GM18526 (cell line): Measurements from ENCODE around the gene CARD11.
A peak's percentile ranks its signal among the peaks of the same experiment; 100 is the strongest.

Experiments
- POLR2A ChIP-seq: IDR thresholded peaks from 3 replicates; pipeline ENCODE4 v1.6.1; 2011; ENCODE audit not compliant: insufficient read length; ENCODE audit errors: extremely low read depth

The CARD11 gene

GRCh38 chr7:2893411-2893861 is 150.2 kb downstream of the CARD11 start:
- TF ChIP-seq POLR2A, result no peak

DNA sequence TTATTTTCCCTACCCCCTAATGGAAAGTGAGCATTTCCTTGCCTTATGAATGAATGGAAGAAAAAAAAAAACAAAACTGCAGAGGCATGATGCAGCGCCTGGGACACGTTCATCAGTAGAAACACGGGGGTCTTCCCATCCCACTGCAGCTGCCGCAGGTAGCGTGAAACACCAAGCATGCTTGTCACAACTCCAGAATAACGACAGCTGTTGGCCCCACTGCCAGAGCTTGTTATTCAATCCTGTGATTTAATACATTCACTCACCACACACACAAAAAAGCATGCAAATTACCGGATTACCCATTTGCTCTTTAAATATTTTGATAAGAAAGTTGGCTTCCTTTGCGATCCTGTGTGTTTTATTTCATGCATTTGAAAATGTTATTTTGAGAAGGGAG is 151.1 kb downstream of the CARD11 start:
- TF ChIP-seq POLR2A, result no peak

DNA sequence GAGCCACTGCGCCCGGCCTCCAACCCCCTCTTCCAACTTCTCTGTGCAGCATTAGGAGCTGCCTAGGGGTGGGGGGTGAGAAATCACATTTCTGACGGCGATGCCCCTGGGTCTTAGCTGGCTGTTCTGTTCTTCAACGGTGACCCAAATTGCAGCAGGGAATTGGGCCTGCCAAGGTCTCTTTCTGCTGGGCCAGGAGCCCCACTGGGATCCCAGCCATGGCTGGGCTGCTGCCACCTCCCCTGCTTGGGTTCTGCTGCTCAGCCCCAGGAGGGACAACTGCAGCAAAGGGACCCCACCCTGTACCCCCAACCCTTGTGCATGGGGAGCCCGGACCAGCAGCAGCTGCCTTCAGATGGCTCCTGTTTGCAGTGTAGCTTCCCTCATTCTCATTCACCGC is 155.9 kb downstream of the CARD11 start:
- TF ChIP-seq POLR2A, result no peak

DNA sequence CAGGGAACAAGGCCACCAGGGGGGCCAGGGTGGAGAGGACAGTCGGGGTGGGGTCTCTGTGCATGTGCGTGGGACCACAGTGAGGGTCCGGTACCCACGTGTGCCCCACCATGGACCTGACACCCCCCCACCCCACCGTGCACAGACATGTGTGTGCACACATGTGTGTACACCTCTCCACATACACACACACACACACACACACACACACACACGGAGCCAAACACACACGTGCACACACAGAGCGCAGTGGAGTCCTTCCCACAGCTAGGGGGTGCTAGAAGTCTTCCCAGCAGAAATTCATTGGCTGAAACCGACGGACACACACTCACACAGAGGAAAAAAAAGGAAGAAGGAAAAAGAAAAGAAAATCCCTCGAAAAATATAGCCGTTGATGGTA is 156.8 kb downstream of the CARD11 start:
- no peak for TF ChIP-seq POLR2A

DNA sequence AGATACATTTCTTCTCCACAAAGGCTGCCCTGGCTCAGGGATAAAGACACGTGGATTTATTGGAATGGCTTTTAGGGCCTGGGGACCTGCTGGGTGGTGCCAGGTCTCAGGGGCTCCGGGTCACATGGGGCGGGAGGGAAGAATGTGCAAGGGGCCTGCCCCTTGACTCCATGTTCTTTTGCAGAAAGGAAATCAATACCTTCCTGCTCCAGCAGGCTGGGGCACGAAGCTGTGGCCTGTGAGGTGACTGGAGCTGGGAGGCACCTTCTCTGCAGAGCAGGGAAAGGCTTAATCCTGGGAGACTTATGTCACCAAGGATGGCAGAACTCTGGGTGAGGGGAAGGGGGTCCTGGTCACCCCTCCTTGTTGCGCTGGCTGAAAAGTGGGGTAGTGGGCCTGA is 157.3 kb downstream of the CARD11 start:
- no peak for TF ChIP-seq POLR2A

DNA sequence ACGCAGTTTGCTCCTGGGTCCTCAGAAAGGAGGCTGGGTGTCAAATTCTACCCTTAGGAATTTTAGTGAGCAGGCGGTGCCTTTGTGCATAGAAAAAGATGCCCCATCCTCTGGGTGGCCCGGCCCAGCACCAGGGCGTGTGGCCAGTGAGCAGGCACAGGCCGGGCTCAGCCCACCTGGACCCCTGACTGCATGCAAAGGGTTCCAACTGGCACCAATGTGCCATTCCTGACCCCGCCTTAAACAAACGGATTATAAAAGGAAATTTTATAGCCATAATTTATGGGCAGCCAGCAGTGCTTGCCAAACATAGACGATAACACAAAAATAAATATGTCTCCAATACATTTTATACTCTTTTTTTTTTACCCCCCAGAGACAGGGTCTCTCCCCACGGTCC is 159.5 kb downstream of the CARD11 start:
- no peak for TF ChIP-seq POLR2A

GRCh38 chr7:2883101-2883500 is 160.6 kb downstream of the CARD11 start:
- TF ChIP-seq POLR2A, result no peak

DNA sequence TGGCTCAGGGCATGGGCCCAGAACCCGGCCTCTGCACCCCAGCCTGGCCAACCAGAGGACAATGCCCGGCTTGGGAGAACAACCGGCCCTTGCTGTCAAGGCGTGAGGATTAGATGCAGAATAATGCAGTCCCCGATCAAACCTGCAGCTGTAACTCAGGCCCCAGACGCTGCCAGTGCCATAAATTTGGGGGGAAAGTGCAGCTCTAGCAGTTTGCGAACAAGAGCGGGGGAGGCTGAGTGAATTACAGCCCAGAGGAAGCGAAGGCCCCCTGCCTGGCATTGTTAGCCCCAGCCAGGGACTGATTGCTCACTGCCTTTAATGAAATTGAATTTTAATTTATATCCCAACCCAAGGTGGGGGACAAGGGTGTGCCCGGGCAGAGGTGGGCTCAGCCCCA is 161.6 kb downstream of the CARD11 start:
- no peak for TF ChIP-seq POLR2A

GRCh38 chr7:2880874-2881533 is 162.7 kb downstream of the CARD11 start:
- TF ChIP-seq POLR2A, result no peak

GRCh38 chr7:2880051-2880450 is 163.6 kb downstream of the CARD11 start:
- no peak for TF ChIP-seq POLR2A

DNA sequence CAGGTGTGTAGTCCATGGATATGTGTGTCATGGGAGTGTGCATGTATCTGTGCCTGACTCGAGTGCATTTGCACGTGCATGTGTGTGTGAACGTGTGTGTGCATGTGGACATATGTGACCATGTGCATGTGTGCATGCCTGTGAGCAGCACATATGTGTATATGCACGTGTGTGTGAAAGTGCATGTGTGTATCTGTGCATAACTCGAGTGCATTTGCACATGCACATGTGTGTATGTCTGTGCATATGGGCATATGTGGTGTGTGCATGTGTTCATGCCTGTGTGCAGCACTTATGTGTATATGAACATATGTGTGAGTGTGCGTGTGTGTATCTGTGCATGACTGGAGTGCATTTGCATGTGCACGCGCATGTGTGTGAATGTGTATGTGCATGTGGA is 164.3 kb downstream of the CARD11 start:
- no peak for TF ChIP-seq POLR2A

GRCh38 chr7:2878306-2878705 is 165.4 kb downstream of the CARD11 start:
- TF ChIP-seq POLR2A, result no peak

DNA sequence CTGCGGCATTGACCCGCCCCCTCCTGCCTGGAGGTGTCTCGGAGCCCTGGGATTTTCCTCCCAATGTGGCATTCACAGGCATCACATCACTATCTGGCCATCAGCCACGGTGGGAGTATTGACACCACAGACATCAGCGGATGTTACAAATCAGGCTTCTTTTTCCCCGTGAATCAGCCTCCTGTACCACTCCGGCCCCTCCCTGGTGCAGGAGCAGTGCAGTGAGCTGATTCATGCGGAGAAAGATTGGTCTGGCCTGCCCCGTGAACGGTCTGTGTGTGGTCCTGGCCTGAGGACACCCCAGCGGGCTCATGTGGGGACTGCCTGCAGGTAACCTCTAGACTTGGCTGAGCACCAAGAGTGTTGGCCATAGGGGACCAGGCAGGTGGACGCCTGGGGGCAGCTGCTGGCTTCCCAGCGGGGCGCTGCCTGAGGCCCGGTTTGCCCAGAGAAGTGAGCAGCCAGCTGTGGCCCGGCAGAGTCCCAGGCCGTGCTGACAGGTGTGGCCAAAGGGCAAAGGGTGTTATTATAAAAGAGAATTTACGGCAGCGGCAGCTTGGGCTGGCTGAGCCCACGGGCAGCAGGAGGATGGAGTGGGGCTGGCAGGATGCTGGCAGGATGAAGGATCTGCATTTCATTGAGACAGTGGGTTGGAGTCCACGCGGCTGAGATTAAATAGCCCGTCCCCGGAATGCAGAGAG is 167.5 kb downstream of the CARD11 start:
- TF ChIP-seq POLR2A, result no peak

DNA sequence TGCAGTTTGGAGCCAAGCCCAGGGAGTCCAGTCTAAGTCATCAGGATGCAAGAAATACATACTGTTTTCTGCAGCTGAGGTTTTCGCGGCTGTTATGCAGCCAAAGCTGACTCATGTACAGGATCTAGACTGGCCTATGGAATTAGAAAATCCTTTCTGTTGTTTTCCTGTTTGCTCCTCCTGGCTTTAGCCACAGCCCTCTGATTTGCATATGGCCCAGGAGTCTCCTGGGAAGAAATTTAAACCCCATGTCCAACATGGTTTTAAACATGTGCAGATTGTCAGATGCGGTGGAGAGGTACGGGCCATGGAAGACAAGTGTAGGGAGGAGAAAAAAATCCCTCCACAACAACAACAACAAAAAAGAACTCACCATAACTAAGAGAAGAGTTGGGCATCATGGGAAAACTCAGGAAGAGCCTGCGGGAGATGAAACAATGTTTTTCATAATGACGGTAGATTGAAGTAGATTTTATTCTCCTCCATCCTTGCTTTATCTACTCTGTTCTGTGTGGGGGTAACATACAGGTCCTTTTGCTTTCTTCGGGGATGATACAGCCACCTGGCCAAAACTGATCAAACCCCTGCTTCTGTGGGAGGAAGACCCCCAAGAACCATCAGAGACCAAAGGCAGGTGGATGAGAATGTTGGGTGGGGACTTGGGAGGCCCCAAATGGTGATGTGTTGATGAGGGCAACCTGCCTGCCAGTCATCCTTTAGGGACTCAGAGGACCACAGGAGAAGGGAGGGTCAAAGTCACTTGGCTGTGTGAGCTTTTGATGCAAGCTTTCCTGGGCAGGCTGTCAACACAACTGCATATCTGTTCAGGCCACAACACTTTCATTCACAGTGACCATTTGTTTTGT is 169.7 kb downstream of the CARD11 start:
- TF ChIP-seq POLR2A, result peak; percentile 57

DNA sequence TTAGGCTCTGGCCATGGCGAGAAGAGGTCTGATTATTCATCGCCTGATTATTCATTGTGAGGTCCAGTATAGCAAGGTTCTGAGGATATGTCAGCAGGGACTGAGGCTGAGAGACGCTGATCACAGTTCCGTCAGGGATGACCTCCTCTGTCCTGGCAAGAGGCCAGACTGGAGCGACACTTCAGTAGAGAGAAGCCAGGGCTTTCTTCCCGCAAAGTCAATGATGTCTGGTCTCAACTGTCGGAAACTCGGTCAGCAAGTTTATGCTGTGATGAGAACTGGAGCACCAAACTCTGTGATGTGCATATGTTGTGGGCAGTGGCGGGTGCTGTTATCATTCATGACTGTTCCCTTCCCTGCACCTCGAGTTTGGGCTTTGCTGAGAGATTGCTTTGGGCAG is 170.5 kb downstream of the CARD11 start:
- TF ChIP-seq POLR2A, result no peak
